CD4-positive, alpha-beta memory T cell (primary cell): ENCODE results near the gene APOBEC3F. TPM values are rescaled to one million over a fixed set of nuclear protein-coding genes. Genes with fewer than 3 reads are reported as not detected.
A peak's percentile ranks its signal among the peaks of the same experiment; 100 is the strongest.

ENCODE experiments used
- CTCF ChIA-PET: fragments of 350-600 bp; sonication (Branson Sonifier 250); formaldehyde crosslinking; loops from one replicate; lab custom pipeline; 2021; ENCODE audit warnings: inconsistent platforms; ENCODE audit not compliant: partially characterized antibody; lab: Charles Lee
- POLR2A ChIA-PET: fragments of 350-600 bp; sonication (Branson Sonifier 250); formaldehyde crosslinking; loops from one replicate; lab custom pipeline; 2021; ENCODE audit not compliant: partially characterized antibody; lab: Charles Lee
- DNase-seq, 5 donors: peaks; one replicate each; pipeline versions ENCODE4 v3.0.0 to v3.0.0-alpha.2; 2020 to 2022; ENCODE audit warnings: mixed read lengths in 1 of 5
- H3K27ac ChIP-seq: one replicate; pipeline ENCODE4 v1.7.0; 2013; ENCODE audit warnings: low read depth, low read length
- H3K27me3 ChIP-seq: 2 replicates; pipeline ENCODE4 v1.7.0; 2013; ENCODE audit warnings: mild to moderate bottlenecking, low read length, moderate library complexity; ENCODE audit not compliant: insufficient read depth
- H3K36me3 ChIP-seq: 2 replicates; pipeline ENCODE4 v1.7.0; 2013; ENCODE audit warnings: mild to moderate bottlenecking, low read length, moderate library complexity; ENCODE audit not compliant: insufficient read depth
- H3K4me1 ChIP-seq: 2 replicates; pipeline ENCODE4 v1.7.0; 2013; ENCODE audit warnings: mild to moderate bottlenecking, low read length, moderate library complexity; ENCODE audit not compliant: insufficient read depth
- H3K4me3 ChIP-seq, 2 donors: one replicate each; pipeline ENCODE4 v1.7.0; 2013; ENCODE audit warnings: low read length in 2 of 2, mild to moderate bottlenecking in 1 of 2
- H3K9me3 ChIP-seq, 2 donors: one replicate each; pipeline ENCODE4 v1.7.0; 2013; ENCODE audit warnings: low read length in 2 of 2, control low read depth in 1 of 2; ENCODE audit not compliant: control insufficient read depth in 1 of 2
- H3K27ac Mint-ChIP-seq, 7 donors: one replicate each; pipeline ENCODE4 v1.8.0; 2020 to 2021; ENCODE audit warnings: mixed read lengths in 7 of 7, mild to moderate bottlenecking in 6 of 7, inconsistent platforms in 3 of 7, moderate library complexity in 3 of 7
- H3K27me3 Mint-ChIP-seq, 2 donors: one replicate each; pipeline ENCODE4 v1.8.0; 2020 to 2021; ENCODE audit warnings: mixed read lengths in 2 of 2
- H3K36me3 Mint-ChIP-seq, 2 donors: one replicate each; pipeline ENCODE4 v1.8.0; 2020 to 2021; ENCODE audit warnings: mixed read lengths in 2 of 2, inconsistent platforms in 1 of 2, mild to moderate bottlenecking in 1 of 2
- H3K4me1 Mint-ChIP-seq, 4 donors: one replicate each; pipeline ENCODE4 v1.8.0; 2020 to 2021; ENCODE audit warnings: mixed read lengths in 4 of 4, mild to moderate bottlenecking in 1 of 4
- H3K4me3 Mint-ChIP-seq, 8 donors: one replicate each; pipeline ENCODE4 v1.8.0; 2020 to 2021; ENCODE audit warnings: mixed read lengths in 8 of 8, mild to moderate bottlenecking in 7 of 8, moderate library complexity in 6 of 8, inconsistent platforms in 3 of 8
- H3K9me3 Mint-ChIP-seq, 8 donors: one replicate each; pipeline ENCODE4 v1.8.0; 2020 to 2021; ENCODE audit warnings: mixed read lengths in 8 of 8, mild to moderate bottlenecking in 5 of 8, inconsistent platforms in 3 of 8, moderate library complexity in 1 of 8
- intact Hi-C: fragments of 100-400 bp; cut with micrococcal nuclease; formaldehyde crosslinking; loops from one replicate; pipeline ENCODE4 v1.15.1; 2023
- polyA plus RNA-seq, 2 donors: library from polyadenylated mRNA; unstranded; fragments of 300-500 nt; fragmentation: Illumina TruSeq; gene quantifications; one replicate each; pipeline ENCODE4 v1.2.3, GENCODE V29; 2021
- total RNA-seq, 2 experiments: library from RNA; stranded (reverse); gene quantifications; one replicate each; pipeline ENCODE4 v1.2.3, GENCODE V29; 2021

APOBEC3F gene
- total and polyA plus RNA-seq, 4 experiments from 2014 or later: 3.3 to 18.4 (median 16.9) TPM

DNA sequence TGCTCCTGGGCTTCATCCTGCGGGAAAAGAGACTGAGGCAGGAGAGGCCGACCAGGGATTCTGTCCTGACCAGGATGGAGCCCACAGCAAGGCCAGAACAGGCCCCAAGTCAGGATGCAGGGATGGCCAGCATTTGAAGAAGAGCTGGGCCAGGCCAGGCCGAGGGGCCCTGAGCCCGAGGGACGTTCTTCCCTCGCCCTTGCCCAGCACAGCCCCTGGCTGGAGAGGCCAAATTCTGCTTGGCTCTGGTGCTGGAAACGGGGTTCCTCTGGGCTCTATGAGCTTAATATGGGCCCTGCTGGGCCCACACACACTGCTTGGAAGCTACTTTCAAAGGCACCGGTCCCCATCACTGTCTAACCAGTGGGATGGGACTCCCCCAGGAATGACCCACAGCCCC lies 44.0 kb downstream of the APOBEC3F start:
- Mint-ChIP-seq H3K9me3 (no peaks in the 10 kb centered on the region), H3K4me3 (no peak overlapping the region), H3K36me3 (peaks cover 27 to 52% of the 10 kb centered on the region in 2 donors), H3K4me1 (peaks cover 29 to 85% (median 58%) of the 10 kb centered on the region in 4 donors), H3K27ac (peak overlapping the region in 6 of 7 donors; percentile 13 to 89 (median 40)), H3K27me3 (no peaks in the 10 kb centered on the region)
- no peaks in the 10 kb centered on the region for H3K27me3 ChIP-seq
- no peaks in the 10 kb centered on the region for H3K9me3 ChIP-seq
- DNase-seq: no peak
- no peak overlapping the region for H3K4me3 ChIP-seq
- H3K36me3 ChIP-seq: peaks cover 20% of the 10 kb centered on the region
- CTCF ChIA-PET: no interaction called here
- H3K4me1 ChIP-seq: peaks cover 75% of the 10 kb centered on the region
- intact Hi-C loops: no loop called here
- no peak overlapping the region for H3K27ac ChIP-seq
- POLR2A ChIA-PET: no interaction called here

DNA sequence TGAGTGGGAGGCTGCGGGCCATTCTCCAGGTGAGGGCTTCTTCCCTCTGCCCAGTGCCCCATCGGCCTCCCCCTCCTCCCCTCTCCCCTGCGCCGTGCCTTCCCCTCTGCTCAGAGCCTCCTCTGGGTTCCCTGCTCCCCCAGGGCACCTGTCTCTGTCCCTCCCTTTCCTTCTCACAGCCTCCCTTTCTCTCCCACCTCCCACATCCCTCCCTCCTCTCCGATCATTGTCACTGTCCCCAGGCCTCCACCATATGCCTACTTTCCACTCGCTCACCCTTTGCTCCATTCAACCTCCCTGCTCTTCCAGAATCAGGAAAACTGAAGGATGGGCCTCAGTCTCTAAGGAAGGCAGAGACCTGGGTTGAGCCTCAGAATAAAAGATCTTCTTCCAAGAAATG lies 46.4 kb downstream of the APOBEC3F start:
- no peak overlapping the region for H3K4me3 ChIP-seq
- no peaks in the 10 kb centered on the region for H3K27me3 ChIP-seq
- ChIA-PET CTCF (no interaction called here), POLR2A (interaction anchor here (1.5 kb wide), 1 partner anchor 10 kb away, joined by 4 read pairs; the partner anchor contains the start of gene APOBEC3H)
- H3K4me1 ChIP-seq: peaks cover 73% of the 10 kb centered on the region
- H3K9me3 Mint-ChIP-seq: no peaks in the 10 kb centered on the region
- H3K4me3 Mint-ChIP-seq: no peak overlapping the region
- intact Hi-C loops: no loop called here
- peak overlapping the region in 6 of 7 donors; percentile 86 to 99 (median 88) for H3K27ac Mint-ChIP-seq
- peaks cover 6% of the 10 kb centered on the region for H3K36me3 ChIP-seq
- DNase-seq: no peak
- H3K9me3 ChIP-seq: no peaks in the 10 kb centered on the region
- no peak overlapping the region for H3K27ac ChIP-seq
- peaks cover 9 to 34% of the 10 kb centered on the region in 2 donors for H3K36me3 Mint-ChIP-seq
- peaks cover 40 to 87% (median 62%) of the 10 kb centered on the region in 4 donors for H3K4me1 Mint-ChIP-seq
- no peaks in the 10 kb centered on the region for H3K27me3 Mint-ChIP-seq

DNA sequence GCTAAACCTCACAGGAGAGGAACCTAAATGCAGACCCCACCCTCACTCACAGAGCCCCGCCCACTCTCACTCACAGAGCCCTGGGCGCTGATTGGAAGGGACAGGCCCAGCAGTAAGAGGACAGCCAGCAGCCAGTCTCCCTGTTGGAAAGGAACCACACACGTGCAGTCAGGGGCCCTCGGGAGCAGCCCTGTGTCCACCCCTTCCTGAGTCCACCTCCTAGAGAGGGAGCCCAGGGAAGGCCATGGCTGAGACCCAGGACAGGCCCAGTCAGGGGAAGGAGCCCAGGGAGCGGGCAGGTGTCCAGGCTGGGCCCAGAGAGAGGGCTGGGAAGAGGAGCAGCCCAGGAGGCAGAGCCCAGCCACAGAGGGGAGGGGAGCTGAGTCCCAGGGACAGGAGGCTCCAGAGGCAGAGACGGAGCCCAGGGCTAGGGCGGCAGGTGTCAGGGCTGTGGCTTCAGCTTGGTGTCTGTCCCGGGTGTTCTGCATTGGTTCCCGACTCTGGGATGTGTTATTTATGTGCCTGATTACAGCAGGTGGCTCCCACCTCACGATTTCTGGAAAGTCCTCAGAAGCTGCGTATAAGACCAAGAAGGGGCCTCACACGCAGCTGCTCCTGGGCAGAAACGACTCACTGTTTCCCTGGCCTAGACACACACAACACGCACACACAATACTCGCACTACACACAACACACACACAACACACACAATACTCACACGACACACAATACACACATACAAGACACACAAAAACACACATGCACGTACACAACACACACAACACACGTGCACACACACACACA lies 47.4 kb downstream of the APOBEC3F start:
- intact Hi-C loops: no loop called here
- no peaks in the 10 kb centered on the region for H3K27me3 Mint-ChIP-seq
- H3K36me3 Mint-ChIP-seq: peaks cover 9 to 27% of the 10 kb centered on the region in 2 donors
- ChIA-PET POLR2A (interaction anchor here (3.9 to 5.0 kb wide), 2 partner anchors 10 to 12 kb away, joined by 39 read pairs; partner anchors contain the start of gene APOBEC3G), CTCF (no interaction called here)
- Histone ChIP-seq H3K36me3 (peaks cover 6% of the 10 kb centered on the region), H3K27me3 (no peaks in the 10 kb centered on the region), H3K4me3 (no peak overlapping the region), H3K27ac (peak overlapping the region; percentile 98), H3K4me1 (peaks cover 76% of the 10 kb centered on the region), H3K9me3 (no peaks in the 10 kb centered on the region)
- peak overlapping the region; percentile 97 to 100 (median 99) for H3K27ac Mint-ChIP-seq
- peaks cover 50 to 87% (median 65%) of the 10 kb centered on the region in 4 donors for H3K4me1 Mint-ChIP-seq
- no peak for DNase-seq
- H3K4me3 Mint-ChIP-seq: peak overlapping the region in 6 of 8 donors; percentile 40 to 71 (median 54)
- no peaks in the 10 kb centered on the region for H3K9me3 Mint-ChIP-seq

DNA sequence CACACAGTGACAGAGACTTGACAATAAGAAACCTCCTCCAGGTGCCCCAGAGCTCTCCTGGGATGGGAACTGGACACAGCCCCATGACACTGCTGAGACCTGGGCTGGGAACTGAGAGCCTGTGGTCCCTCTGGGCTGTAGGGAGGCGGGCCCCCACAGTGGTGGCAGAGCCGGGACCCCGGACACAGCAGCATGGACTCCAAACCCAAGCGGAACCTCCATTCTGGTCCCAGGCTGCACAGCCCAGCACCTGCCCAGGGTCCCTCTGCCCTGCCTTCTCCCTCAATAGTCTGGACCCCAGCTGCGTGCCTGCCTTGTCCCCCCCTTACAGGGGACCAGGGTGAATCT lies 48.0 kb downstream of the APOBEC3F start:
- Mint-ChIP-seq H3K27me3 (no peaks in the 10 kb centered on the region), H3K4me3 (peak overlapping the region in 5 of 8 donors; percentile 15 to 88 (median 53)), H3K36me3 (peaks cover 9 to 22% of the 10 kb centered on the region in 2 donors), H3K9me3 (no peaks in the 10 kb centered on the region), H3K4me1 (peaks cover 50 to 84% (median 64%) of the 10 kb centered on the region in 4 donors), H3K27ac (peak overlapping the region; percentile 97 to 100 (median 99))
- Histone ChIP-seq H3K27me3 (no peaks in the 10 kb centered on the region), H3K4me1 (peaks cover 76% of the 10 kb centered on the region), H3K9me3 (no peaks in the 10 kb centered on the region), H3K4me3 (no peak overlapping the region), H3K36me3 (peaks cover 4% of the 10 kb centered on the region), H3K27ac (peak overlapping the region; percentile 98)
- POLR2A ChIA-PET: interaction anchor here (0.7 to 5.0 kb wide), 4 partner anchors 11 to 540 kb away, joined by 3 to 39 read pairs (median 28); partner anchors contain the start of genes APOBEC3C and APOBEC3G
- intact Hi-C loops: no loop called here
- no peak for DNase-seq
- CTCF ChIA-PET: interaction anchor here (1.1 kb wide), 1 partner anchor 8 kb away, joined by 3 read pairs; no protein-coding TSS in a partner anchor

DNA sequence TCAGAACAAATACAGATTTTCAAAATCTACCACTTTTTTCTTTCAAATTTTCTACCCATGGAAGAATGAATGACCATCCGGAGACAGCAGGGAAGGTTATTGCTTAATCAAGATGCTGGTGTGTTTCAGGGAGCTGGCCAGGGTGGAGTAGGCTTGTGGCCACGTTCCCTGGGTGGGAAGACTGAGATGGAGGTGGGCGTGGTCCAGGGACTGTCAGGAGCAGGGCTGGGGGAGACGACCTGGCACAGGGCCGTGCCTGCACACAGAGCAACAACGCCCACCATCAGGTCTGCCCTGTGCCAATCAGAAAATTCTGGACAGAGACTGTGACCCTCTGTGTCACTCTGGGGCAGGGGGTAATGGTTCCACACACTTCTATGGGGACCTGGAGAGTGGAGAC lies 49.3 kb downstream of the APOBEC3F start:
- peak in 1 of 5 donors; percentile 54 for DNase-seq
- Histone ChIP-seq H3K27me3 (no peaks in the 10 kb centered on the region), H3K4me1 (peaks cover 88% of the 10 kb centered on the region), H3K9me3 (no peaks in the 10 kb centered on the region), H3K4me3 (peak overlapping the region; percentile 59 to 64), H3K36me3 (no peaks in the 10 kb centered on the region), H3K27ac (peak overlapping the region; percentile 98)
- H3K27ac Mint-ChIP-seq: peak overlapping the region; percentile 97 to 100 (median 99)
- ChIA-PET CTCF (interaction anchor here (1.0 to 1.1 kb wide), 2 partner anchors 9 to 11 kb away, joined by 3 read pairs; no protein-coding TSS in a partner anchor), POLR2A (interaction anchor here (1.0 to 5.0 kb wide), 7 partner anchors 9 to 229 kb away, joined by 4 to 39 read pairs (median 9); partner anchors contain the start of genes APOBEC3C, APOBEC3G and RPL3)
- H3K4me3 Mint-ChIP-seq: peak overlapping the region; percentile 72 to 88 (median 82)
- H3K4me1 Mint-ChIP-seq: peaks cover 56 to 90% (median 74%) of the 10 kb centered on the region in 4 donors
- intact Hi-C loops: loop anchor here (1.0 to 5.0 kb wide), 4 partner anchors 9 to 105 kb away; partner anchors contain the start of gene APOBEC3D
- peaks cover 9 to 20% of the 10 kb centered on the region in 2 donors for H3K36me3 Mint-ChIP-seq
- H3K9me3 Mint-ChIP-seq: no peaks in the 10 kb centered on the region
- H3K27me3 Mint-ChIP-seq: no peaks in the 10 kb centered on the region

DNA sequence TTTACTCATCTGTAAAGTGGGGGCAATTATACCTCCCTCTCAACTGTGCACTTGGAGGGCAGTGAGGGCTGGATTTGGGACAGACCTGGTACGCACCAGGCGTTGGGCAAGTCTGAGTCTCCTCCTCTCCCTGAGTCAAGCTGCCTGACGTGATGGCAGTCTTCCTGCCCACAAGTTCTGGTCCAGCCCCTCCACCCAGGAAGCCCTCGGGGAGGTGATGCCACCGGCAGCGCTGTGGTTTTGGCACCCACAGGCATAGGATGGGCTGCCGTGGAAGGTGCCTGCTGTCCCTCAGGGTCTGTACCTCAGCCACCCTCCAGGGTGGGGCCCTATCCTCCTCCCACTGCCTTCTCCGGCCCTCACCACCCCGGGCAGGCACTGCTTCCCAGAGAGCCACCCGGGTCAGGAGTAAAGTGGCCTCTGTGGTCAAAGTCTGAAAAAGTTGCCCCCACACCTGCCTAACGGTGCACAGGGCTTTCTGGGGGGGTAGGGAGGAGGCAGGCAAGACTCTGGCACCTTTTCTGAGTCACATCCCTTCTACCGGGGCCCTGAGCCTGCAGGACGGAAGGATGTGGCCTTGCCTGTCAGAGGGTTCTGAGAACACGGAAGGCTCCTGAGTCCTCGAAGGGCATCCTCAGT lies 49.9 kb downstream of the APOBEC3F start:
- Mint-ChIP-seq H3K9me3 (no peaks in the 10 kb centered on the region), H3K4me1 (peaks cover 59 to 94% (median 76%) of the 10 kb centered on the region in 4 donors), H3K27ac (peak overlapping the region; percentile 97 to 100 (median 99)), H3K36me3 (peaks cover 9 to 18% of the 10 kb centered on the region in 2 donors), H3K4me3 (peak overlapping the region; percentile 72 to 88 (median 82)), H3K27me3 (no peaks in the 10 kb centered on the region)
- Histone ChIP-seq H3K36me3 (no peaks in the 10 kb centered on the region), H3K9me3 (no peaks in the 10 kb centered on the region), H3K4me1 (peaks cover 94% of the 10 kb centered on the region), H3K4me3 (peak overlapping the region; percentile 59 to 64), H3K27me3 (no peaks in the 10 kb centered on the region), H3K27ac (peak overlapping the region; percentile 98)
- intact Hi-C loops: loop anchor here (1.0 to 5.0 kb wide), 4 partner anchors 9 to 105 kb away; partner anchors contain the start of gene APOBEC3D
- DNase-seq: peak; percentile 92 to 96 (median 95)
- ChIA-PET CTCF (interaction anchor here (1.0 to 1.1 kb wide), 2 partner anchors 12 to 81 kb away, joined by 3 read pairs; no protein-coding TSS in a partner anchor), POLR2A (interaction anchor here (1.0 to 5.0 kb wide), 8 partner anchors 10 to 229 kb away, joined by 3 to 39 read pairs (median 8); partner anchors contain the start of genes APOBEC3C, APOBEC3G and RPL3)
